GM12865 (cell line): Measurements from ENCODE around the gene OR4F6.

Source experiments
- DNase-seq: peaks from one replicate; pipeline ENCODE4 v3.0.0; 2010; ENCODE audit warnings: low read depth
- H3K4me3 ChIP-seq: 2 replicates; pipeline ENCODE4 v1.5.1; 2011; ENCODE audit warnings: mild to moderate bottlenecking, low read depth, low read length, control low read depth
- TF ChIP-seq, protein P1 (sequence below): IDR thresholded peaks from 2 replicates; pipeline ENCODE4 v1.5.1; 2011; ENCODE audit warnings: low read length, control low read depth, low read depth, inconsistent platforms; ENCODE audit not compliant: insufficient read depth; ENCODE audit errors: missing control alignments

The OR4F6 gene

DNA sequence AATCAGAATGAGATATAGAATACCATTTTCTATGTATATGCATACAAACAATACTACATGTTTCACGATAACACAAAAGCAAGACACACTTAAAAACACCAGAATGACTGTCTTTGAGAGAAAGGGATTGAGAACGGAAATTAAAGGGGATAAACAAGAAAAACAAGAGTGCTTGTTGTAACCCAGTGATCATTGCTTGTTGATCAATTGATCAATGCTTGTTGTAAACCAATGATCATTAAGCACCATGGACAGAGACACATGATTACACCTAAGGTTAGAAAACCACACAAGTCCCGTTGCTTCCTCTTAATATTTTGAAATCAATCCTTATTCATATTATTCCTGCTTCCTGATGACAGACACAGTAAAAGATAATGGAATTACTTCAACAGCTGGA lies 7.6 kb downstream of the OR4F6 start:
- TF ChIP-seq, protein P1, sequence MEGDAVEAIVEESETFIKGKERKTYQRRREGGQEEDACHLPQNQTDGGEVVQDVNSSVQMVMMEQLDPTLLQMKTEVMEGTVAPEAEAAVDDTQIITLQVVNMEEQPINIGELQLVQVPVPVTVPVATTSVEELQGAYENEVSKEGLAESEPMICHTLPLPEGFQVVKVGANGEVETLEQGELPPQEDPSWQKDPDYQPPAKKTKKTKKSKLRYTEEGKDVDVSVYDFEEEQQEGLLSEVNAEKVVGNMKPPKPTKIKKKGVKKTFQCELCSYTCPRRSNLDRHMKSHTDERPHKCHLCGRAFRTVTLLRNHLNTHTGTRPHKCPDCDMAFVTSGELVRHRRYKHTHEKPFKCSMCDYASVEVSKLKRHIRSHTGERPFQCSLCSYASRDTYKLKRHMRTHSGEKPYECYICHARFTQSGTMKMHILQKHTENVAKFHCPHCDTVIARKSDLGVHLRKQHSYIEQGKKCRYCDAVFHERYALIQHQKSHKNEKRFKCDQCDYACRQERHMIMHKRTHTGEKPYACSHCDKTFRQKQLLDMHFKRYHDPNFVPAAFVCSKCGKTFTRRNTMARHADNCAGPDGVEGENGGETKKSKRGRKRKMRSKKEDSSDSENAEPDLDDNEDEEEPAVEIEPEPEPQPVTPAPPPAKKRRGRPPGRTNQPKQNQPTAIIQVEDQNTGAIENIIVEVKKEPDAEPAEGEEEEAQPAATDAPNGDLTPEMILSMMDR: no peak
- DNase-seq: peak; percentile 12
- no peak overlapping the region for H3K4me3 ChIP-seq

DNA sequence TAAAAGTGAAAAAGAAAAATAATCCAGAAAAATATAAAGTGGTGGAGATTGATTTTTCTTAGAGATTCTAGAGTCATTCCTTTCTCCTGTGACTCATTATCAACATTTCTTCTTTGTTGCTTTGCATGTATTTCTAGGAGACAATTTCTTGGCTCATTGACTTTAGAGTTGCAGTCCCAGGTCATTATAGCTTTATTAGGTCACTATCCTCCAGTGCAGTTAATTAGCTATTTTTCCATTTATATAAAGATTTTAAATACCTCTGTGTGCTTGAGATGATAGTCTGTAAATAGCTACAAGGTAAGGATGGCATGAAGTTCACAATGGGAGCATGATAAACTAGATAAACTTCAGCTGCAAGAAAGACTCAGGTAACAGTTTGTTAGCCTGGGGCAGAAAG lies 8.6 kb downstream of the OR4F6 start, which contains the start of gene OR4F15:
Gene OR4F15, plus strand, starts transcription at position 301 of the 400 bp plus-strand sequence. CDS start 5,985 bp downstream, outside the sequence.
- DNase-seq: no peak
- TF ChIP-seq, protein P1: no peak
- no peak within 1 kb of the TSS for H3K4me3 ChIP-seq

DNA sequence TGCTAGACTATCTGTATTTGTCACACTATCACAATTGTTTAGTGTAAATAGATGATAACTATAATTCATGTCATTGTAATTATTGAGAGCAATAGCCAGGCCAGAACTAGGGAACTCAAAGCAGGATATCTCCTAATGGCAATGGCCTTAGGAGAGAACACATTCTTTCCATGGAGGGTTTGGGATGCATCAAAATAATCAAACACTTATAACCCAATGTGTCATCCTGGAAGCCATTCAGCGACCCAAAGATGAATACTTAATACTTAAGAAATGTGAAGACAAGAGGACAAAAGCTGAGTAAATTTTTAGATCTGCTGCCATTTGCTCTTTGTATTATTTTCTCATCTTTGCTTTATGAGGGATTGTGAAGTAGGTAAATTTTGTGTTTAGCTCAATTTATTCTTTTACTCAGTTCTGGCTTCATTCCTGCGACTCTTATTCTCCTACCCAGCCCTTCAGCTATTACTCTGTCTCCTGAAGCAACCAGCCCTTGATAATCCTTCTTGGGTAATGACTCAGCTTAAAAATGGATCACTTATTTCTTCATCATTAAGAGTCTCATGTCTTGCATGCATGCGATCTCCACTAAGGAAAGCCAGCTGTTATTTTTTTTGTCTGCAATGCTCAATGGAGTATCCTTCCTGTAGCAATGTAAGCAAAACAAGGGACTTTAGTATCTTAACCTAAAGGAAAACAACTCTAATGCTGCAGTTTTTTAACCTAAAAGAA lies 10.7 kb downstream of the OR4F6 start:
- H3K4me3 ChIP-seq: no peak overlapping the region
- no peak for DNase-seq
- TF ChIP-seq, protein P1: no peak

DNA sequence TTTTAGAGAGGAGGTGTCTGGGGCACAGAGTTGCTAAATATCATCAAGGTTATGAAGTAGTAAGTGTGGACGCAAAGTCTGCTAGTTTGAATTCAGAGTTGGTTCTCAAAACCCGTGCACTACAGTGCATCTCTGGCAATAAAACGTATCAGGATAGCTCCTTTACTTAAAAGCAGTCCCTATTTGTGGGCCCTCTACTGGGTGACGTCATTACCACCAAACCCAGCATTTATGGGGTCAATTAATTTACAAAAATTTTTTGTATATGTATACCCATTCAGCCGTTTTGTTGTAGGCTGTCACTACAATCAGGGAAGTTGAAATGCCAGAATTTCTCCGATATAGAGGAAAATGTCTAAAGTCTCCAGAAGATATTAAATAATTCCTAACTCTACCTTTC lies 17.5 kb downstream of the OR4F6 start:
- DNase-seq: no peak
- no peak overlapping the region for H3K4me3 ChIP-seq
- TF ChIP-seq, protein P1: no peak

DNA sequence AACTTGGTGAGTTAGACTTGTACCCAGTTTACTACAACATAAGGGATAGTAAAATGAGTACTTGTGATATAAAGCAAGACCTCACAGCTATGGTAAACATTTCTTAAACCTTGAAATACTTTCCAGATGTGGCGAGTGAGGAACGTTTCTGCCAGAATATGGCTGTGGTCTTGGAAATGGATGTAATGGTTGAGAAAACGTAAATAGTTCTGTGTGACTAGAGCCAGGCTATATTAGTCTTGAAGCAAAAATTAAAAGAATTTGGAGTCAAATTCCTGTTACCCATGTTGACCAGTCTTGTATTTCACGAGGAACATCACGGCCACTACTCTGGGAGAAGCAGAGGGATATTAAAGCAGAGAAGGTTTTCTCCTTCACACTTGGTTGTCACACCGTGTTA lies 23.9 kb downstream of the OR4F6 start:
- TF ChIP-seq, protein P1: no peak
- DNase-seq: no peak
- H3K4me3 ChIP-seq: no peak overlapping the region

DNA sequence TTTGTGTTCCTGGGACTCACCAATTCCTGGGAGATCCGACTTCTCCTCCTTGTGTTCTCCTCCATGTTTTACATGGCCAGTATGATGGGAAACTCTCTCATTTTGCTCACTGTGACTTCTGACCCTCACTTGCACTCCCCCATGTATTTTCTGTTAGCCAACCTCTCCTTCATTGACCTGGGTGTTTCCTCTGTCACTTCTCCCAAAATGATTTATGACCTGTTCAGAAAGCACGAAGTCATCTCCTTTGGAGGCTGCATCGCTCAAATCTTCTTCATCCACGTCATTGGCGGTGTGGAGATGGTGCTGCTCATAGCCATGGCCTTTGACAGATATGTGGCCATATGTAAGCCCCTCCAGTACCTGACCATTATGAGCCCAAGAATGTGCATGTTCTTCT lies 25.5 kb downstream of the OR4F6 start:
- H3K4me3 ChIP-seq: no peak overlapping the region
- no peak for DNase-seq
- TF ChIP-seq, protein P1: no peak

DNA sequence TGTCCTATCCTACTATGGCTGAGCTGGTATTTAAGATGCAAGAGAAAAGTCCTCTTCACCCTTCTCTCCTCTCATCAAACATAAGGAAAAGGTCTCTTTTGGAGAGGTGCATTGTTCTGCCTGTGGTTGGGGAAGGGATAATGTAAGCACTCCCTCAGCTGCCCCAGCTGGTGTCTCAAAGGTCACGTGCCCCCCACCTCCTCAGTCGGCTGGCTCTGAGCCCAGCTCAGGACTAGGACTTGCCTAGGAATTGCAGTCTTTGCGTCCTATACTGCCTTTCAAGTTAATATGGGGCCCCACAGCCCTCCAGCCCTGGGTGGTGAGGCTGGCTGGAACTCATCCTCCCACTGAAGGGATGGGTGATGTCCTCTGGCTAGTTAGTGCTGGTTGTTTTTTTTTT lies 38.3 kb downstream of the OR4F6 start:
- DNase-seq: no peak
- TF ChIP-seq, protein P1: no peak
- H3K4me3 ChIP-seq: no peak overlapping the region
